Measurements from ENCODE around the gene MSH3. TPM values are rescaled to one million over a fixed set of nuclear protein-coding genes. Genes with fewer than 3 reads are reported as not detected.

Gene MSH3
- total and polyA plus RNA-seq, 2 of the 8 experiments (the other 6 are each of a cell fraction or from before 2014, with no cell fraction given): 3.6 to 22.6 TPM

- Histone ChIP-seq H2BK15ac (ENCODE audit: low read length) (no peak overlapping the region), H2BK5ac (ENCODE audit: low read depth, low read length) (no peak overlapping the region), H2BK120ac (replicated peaks; ENCODE audit: low read depth, low read length) (no peak overlapping the region), H3K23ac (ENCODE audit: insufficient read length) (no peak overlapping the region), H3K9me3 (ENCODE audit: insufficient read depth in 2 of 2, low read depth in 1 of 2, low read length in 1 of 2) (no peaks in the 10 kb centered on the region), H3K27me3 (replicated peaks in 1 of 4; ENCODE audit: control insufficient read depth in 3 of 4, extremely low read depth in 1 of 4, insufficient read depth in 3 of 4, low read length in 3 of 4) (no peaks in the 10 kb centered on the region), H3K79me2 (ENCODE audit: control insufficient read depth in 1 of 2, insufficient read depth in 2 of 2, low read length in 2 of 2) (no peaks in the 10 kb centered on the region), H3K18ac (ENCODE audit: extremely low read depth, low read length) (no peak overlapping the region), H3K23me2 (ENCODE audit: low read depth, low read length) (no peaks in the 10 kb centered on the region), H3K4me2 (ENCODE audit: insufficient read depth in 1 of 2, low read depth in 2 of 2, low read length in 2 of 2) (no peak overlapping the region), H3K14ac (ENCODE audit: insufficient read length) (no peak overlapping the region), H3K27ac (ENCODE audit: low read depth, low read length) (no peak overlapping the region), H2AK5ac (ENCODE audit: low read depth, low read length) (no peak overlapping the region), H2BK20ac (ENCODE audit: low read length) (no peak overlapping the region), H4K8ac (ENCODE audit: extremely low read depth, insufficient read depth, low read length) (no peak overlapping the region), H3K4me3 (ENCODE audit: extremely low read depth in 1 of 4, insufficient read depth in 2 of 4, low read depth in 3 of 4, low read length in 4 of 4) (no peak overlapping the region), H2AFZ (ENCODE audit: low read length) (no peak overlapping the region), H4K5ac (ENCODE audit: insufficient read length, low read depth, low read length) (no peak overlapping the region), H3K56ac (replicated peaks; ENCODE audit: insufficient read length, low read depth, low read length) (no peak overlapping the region), H2BK12ac (ENCODE audit: low read depth, low read length) (no peak overlapping the region), H4K91ac (replicated peaks; ENCODE audit: insufficient read length, low read length) (no peak overlapping the region), H3K9ac (replicated peaks in 1 of 4; ENCODE audit: extremely low read depth in 1 of 4, low read depth in 3 of 4, low read length in 3 of 4) (peak overlapping the region in 1 of 4 experiments; percentile 32; a peak in 1 of 7 replicates), H3K4me1 (replicated peaks in 1 of 4; ENCODE audit: control insufficient read depth in 3 of 4, insufficient read depth in 4 of 4, low read length in 3 of 4) (peaks cover 0 to 5% (median 0%) of the 10 kb centered on the region in 4 experiments; a peak in 1 of 7 replicates), H3K36me3 (ENCODE audit: control insufficient read depth in 2 of 4, insufficient read depth in 4 of 4, low read length in 3 of 4) (peaks cover 0 to 9% (median 1%) of the 10 kb centered on the region in 4 experiments; a peak in 3 of 8 replicates), H3K79me1 (ENCODE audit: low read depth, low read length) (no peaks in the 10 kb centered on the region), H3K4ac (replicated peaks; ENCODE audit: insufficient read length, low read depth, low read length) (no peak overlapping the region), H4K20me1 (replicated peaks in 1 of 2; ENCODE audit: control insufficient read depth in 1 of 2, insufficient read depth in 2 of 2, low read length in 2 of 2) (no peaks in the 10 kb centered on the region)
- ChIA-PET CTCF (ENCODE audit: partially characterized antibody) (no interaction called here), POLR2A (ENCODE audit: partially characterized antibody) (no interaction called here)
- DNase-seq (ENCODE audit: low read depth in 1 of 2, low spot score in 2 of 2): no peak
- no peak for FAIRE-seq
- no peak for TF ChIP-seq SP4 (IDR thresholded peaks at IDR 0.05; ENCODE audit: low read length)
- 90% methylated on average over 1 of the region's 1 CpG; no CpG with 5 or more reads in 1 of the 2 experiments for WGBS, 2 experiments (ENCODE audit: extremely low coverage in 1 of 2, insufficient coverage in 1 of 2, insufficient read length in 1 of 2, insufficient replicate concordance in 2 of 2, low coverage in 1 of 2, low lambda C conversion rate in 2 of 2, missing lambda C conversion rate in 1 of 2)
These were observed 138.9 kb downstream of the MSH3 start for GRCh38 chr5:80793354-80793753.

All from H1 (cell line).